Measurements from ENCODE around the gene TMEM196. TPM values are rescaled to one million over a fixed set of nuclear protein-coding genes. Genes with fewer than 3 reads are reported as not detected.

Gene TMEM196
- total and polyA plus RNA-seq, 2 of the 4 experiments (the other 2 are of a cell fraction), result not detected

- H3K4me3 ChIP-seq (ENCODE audit: insufficient read depth, low read depth, low read length), result no peak overlapping the region
- no peaks in the 10 kb centered on the region for H3K36me3 ChIP-seq (ENCODE audit: control insufficient read depth, insufficient read depth, low read length)
- no peaks in the 10 kb centered on the region for H3K9me1 ChIP-seq (ENCODE audit: insufficient read depth, low read length)
- no peak overlapping the region for H2AFZ ChIP-seq (replicated peaks; ENCODE audit: low read length, poor library complexity)
- no peaks in the 10 kb centered on the region for H3K4me1 ChIP-seq (ENCODE audit: control insufficient read depth, insufficient read depth, low read length)
- in situ Hi-C loops (cut with MboI; ENCODE audit: low sequenced_read_pairs) (loop anchor here (25.0 kb wide), 2 partner anchors 390 to 540 kb away; no protein-coding TSS in a partner anchor), dilution Hi-C loops (cut with HindIII; ENCODE audit: low sequenced_read_pairs, unreplicated experiment) (loop anchor here (25.0 kb wide), 1 partner anchor 815 kb away; no protein-coding TSS in a partner anchor), intact Hi-C loops (cut with micrococcal nuclease) (no loop called here)
- no peak overlapping the region for H2AK9ac ChIP-seq (replicated peaks; ENCODE audit: low read depth, low read length, poor library complexity)
- BruUV-seq (replicated peaks), result no TSS peak
- no peaks in the 10 kb centered on the region for H4K20me1 ChIP-seq (ENCODE audit: insufficient read depth, low read length)
- H2BK15ac ChIP-seq (ENCODE audit: low read depth, low read length), result no peak overlapping the region
- no peak overlapping the region for H4K8ac ChIP-seq (ENCODE audit: low read depth in 2 of 2, low read length in 2 of 2)
- no peaks in the 10 kb centered on the region; the same call in 1 of the 2 replicates for H3K27me3 ChIP-seq (ENCODE audit: control insufficient read depth, insufficient read depth, low read length)
- H3K56ac ChIP-seq (ENCODE audit: extremely low read depth, insufficient read depth, low read length), result no peak overlapping the region
- DNase-seq (no peak), ATAC-seq (ENCODE audit: low read depth) (no peak)
- H3K9me3 ChIP-seq (ENCODE audit: control insufficient read depth, insufficient read depth, low read length), result no peaks in the 10 kb centered on the region
- ChIA-PET POLR2A (ENCODE audit: unreplicated experiment) (no interaction called here), CTCF (no interaction called here)
- H3K4me2 ChIP-seq (ENCODE audit: low read depth, low read length), result no peak overlapping the region
- H3K14ac ChIP-seq (replicated peaks; ENCODE audit: low read depth, low read length), result no peak overlapping the region
- H3K79me1 ChIP-seq (ENCODE audit: low read depth in 1 of 2, low read length in 2 of 2), result no peaks in the 10 kb centered on the region
- H2BK20ac ChIP-seq (ENCODE audit: low read depth, low read length), result no peak overlapping the region
- H2BK120ac ChIP-seq (ENCODE audit: low read depth, low read length), result no peak overlapping the region
- H2AK5ac ChIP-seq (ENCODE audit: low read depth, low read length), result no peak overlapping the region
- H4K91ac ChIP-seq (ENCODE audit: insufficient read depth, low read depth, low read length), result no peak overlapping the region
- no peak overlapping the region for H3K18ac ChIP-seq (ENCODE audit: low read depth, low read length)
- no peak overlapping the region for H3K23ac ChIP-seq (ENCODE audit: low read depth, low read length)
- H3K4ac ChIP-seq (ENCODE audit: low read depth, low read length), result no peak overlapping the region
- H3K9ac ChIP-seq (ENCODE audit: low read depth, low read length), result no peak overlapping the region
- TF ChIP-seq FOS (IDR thresholded peaks at IDR 0.05; ENCODE audit: low read depth, low read length) (no peak), NFE2L2 (IDR thresholded peaks at IDR 0.05; ENCODE audit: low read depth, low read length) (no peak), MAZ (IDR thresholded peaks at IDR 0.05; ENCODE audit: borderline replicate concordance, low read depth, low read length) (no peak), SMC3 (IDR thresholded peaks at IDR 0.05; ENCODE audit: low read depth, low read length) (no peak), MXI1 (IDR thresholded peaks at IDR 0.05; ENCODE audit: borderline replicate concordance, low read depth, low read length) (no peak), CHD1 (IDR thresholded peaks at IDR 0.05; ENCODE audit: low read depth, low read length) (no peak), BHLHE40 (IDR thresholded peaks at IDR 0.05; ENCODE audit: low read depth, low read length) (no peak), CTCF (conservative IDR thresholded peaks at IDR 0.05; ENCODE audit: low read depth, low read length) (no peak), RCOR1 (IDR thresholded peaks at IDR 0.05; ENCODE audit: insufficient replicate concordance, low read length) (no peak), ELK1 (IDR thresholded peaks at IDR 0.05; ENCODE audit: borderline replicate concordance, low read depth, low read length) (no peak), MAFK (IDR thresholded peaks at IDR 0.05; ENCODE audit: low read depth, low read length) (no peak)
- no peak overlapping the region for H4K5ac ChIP-seq (ENCODE audit: low read depth, low read length)
- H2BK5ac ChIP-seq (ENCODE audit: low read depth, low read length, poor library complexity, severe bottlenecking), result no peak overlapping the region
- no peak overlapping the region for H3K27ac ChIP-seq (ENCODE audit: insufficient read depth, low read length)
- no CpG with 5 or more reads among the region's 17 CpGs for WGBS, 2 experiments (ENCODE audit: extremely low coverage in 2 of 2, insufficient read length in 1 of 2)
These were observed 1.1 kb downstream of the TMEM196 start for GRCh38 chr7:19772306-19772705.
